Caco-2 (cell line): ENCODE measurements around the gene KLF5. TPM values are rescaled to one million over a fixed set of nuclear protein-coding genes. Genes with fewer than 3 reads are reported as not detected.
"Not testable (repeated sequence)": the region's sequence is repeated elsewhere in the genome, so short reads cannot be mapped to it uniquely, and the experiment has no call there.

Experiments used
- BruUV-seq: library from RNA; stranded (reverse); fragments of 400-500 nt; replicated peaks from 2 replicates; lab custom pipeline; 2021; lab: Mats Ljungman, UMichigan
- CTCF ChIA-PET: fragments of 300-600 bp; sonication (Branson Sonifier 250); formaldehyde crosslinking; loops from one replicate; lab custom pipeline; 2022; ENCODE audit warnings: antibody characterized with exemption; lab: Charles Lee
- POLR2A ChIA-PET: fragments of 300-600 bp; sonication (Branson Sonifier 250); formaldehyde crosslinking; loops from one replicate; lab custom pipeline; 2022; ENCODE audit warnings: antibody characterized with exemption; lab: Charles Lee
- DNase-seq, 2 experiments: peaks; one replicate each; pipeline versions ENCODE4 v3.0.0 to v3.0.0-alpha.2; 2020 to 2022
- H3K27me3 ChIP-seq: replicated peaks from 2 replicates; pipeline ENCODE4 v1.6.0; 2011; ENCODE audit warnings: low read length; ENCODE audit not compliant: control insufficient read depth, insufficient read depth
- H3K36me3 ChIP-seq: 2 replicates; pipeline ENCODE4 v1.5.1; 2011; ENCODE audit warnings: low read length; ENCODE audit not compliant: control insufficient read depth, insufficient read depth
- H3K4me1 ChIP-seq: fragments of 250-450 bp; sonication (Bioruptor Pico); 2 replicates; pipeline ENCODE4 v1.5.1; 2020; ENCODE audit warnings: mild to moderate bottlenecking
- H3K4me3 ChIP-seq: 2 replicates; pipeline ENCODE4 v1.5.1; 2011; ENCODE audit warnings: low read depth, mild to moderate bottlenecking, control low read depth, low read length
- H3K9me3 ChIP-seq: fragments of 250-450 bp; sonication (Bioruptor Pico); 2 replicates; pipeline ENCODE4 v1.5.1; 2020; ENCODE audit warnings: mild to moderate bottlenecking, moderate library complexity
- H3K27ac Mint-ChIP-seq: one replicate; pipeline ENCODE4 v1.8.0; 2022; ENCODE audit warnings: mixed read lengths; ENCODE audit not compliant: unreplicated experiment
- H3K27me3 Mint-ChIP-seq: one replicate; pipeline ENCODE4 v1.8.0; 2022; ENCODE audit warnings: mixed read lengths; ENCODE audit not compliant: insufficient read depth, unreplicated experiment
- H3K36me3 Mint-ChIP-seq: one replicate; pipeline ENCODE4 v1.8.0; 2022; ENCODE audit warnings: mild to moderate bottlenecking, mixed read lengths; ENCODE audit not compliant: insufficient read depth, unreplicated experiment
- H3K4me1 Mint-ChIP-seq: one replicate; pipeline ENCODE4 v1.8.0; 2022; ENCODE audit warnings: low read depth, mixed read lengths; ENCODE audit not compliant: unreplicated experiment
- H3K4me3 Mint-ChIP-seq: one replicate; pipeline ENCODE4 v1.8.0; 2022; ENCODE audit warnings: mild to moderate bottlenecking, moderate library complexity, mixed read lengths; ENCODE audit not compliant: unreplicated experiment
- H3K9me3 Mint-ChIP-seq: one replicate; pipeline ENCODE4 v1.8.0; 2022; ENCODE audit warnings: mixed read lengths; ENCODE audit not compliant: unreplicated experiment
- intact Hi-C: fragments of 100-400 bp; cut with micrococcal nuclease; formaldehyde crosslinking; loops from one replicate; pipeline ENCODE4 v1.10.0; 2022; ENCODE audit not compliant: unreplicated experiment
- total RNA-seq: library from RNA; stranded (reverse); gene quantifications from 2 replicates; pipeline ENCODE4 v1.2.3, GENCODE V29; 2022
- TF ChIP-seq, protein P1 (sequence below), 2 experiments: fragments of 200-600 bp in 1 of 2; IDR thresholded peaks; 1 replicate in 1 of 2; 2 replicates in 1 of 2; pipeline versions ENCODE4 v1.5.1 to v1.8.0; 2011 to 2022; ENCODE audit warnings: antibody characterized with exemption in 1 of 2, control low read depth in 1 of 2, inconsistent platforms in 1 of 2, low read depth in 1 of 2, low read length in 1 of 2, mild to moderate bottlenecking in 1 of 2, moderate library complexity in 1 of 2; ENCODE audit not compliant: insufficient read depth in 1 of 2, severe bottlenecking in 1 of 2, unreplicated experiment in 1 of 2

The KLF5 gene
- total RNA-seq, 1 experiment from 2014 or later = 80.1 TPM

DNA sequence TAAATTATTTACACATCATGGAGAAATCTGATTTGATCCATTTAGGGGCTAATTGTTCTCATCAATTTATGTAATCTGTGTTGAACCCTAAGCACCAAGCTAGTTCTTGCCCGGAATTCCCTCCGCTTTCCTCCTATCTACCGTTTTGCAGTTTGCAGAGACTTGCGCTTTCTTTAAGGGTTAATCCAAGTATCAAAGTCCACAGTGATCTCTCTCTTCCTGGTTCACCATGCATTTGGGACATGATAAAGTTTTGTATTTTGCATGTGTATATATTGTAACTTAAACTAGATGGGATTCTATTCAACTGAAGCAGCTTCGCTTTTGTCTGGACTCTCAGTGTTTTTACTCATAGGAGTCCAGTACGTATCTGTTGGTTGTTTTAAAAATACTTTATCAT, 13.8 kb upstream of the KLF5 start:
- DNase-seq = no peak
- Mint-ChIP-seq H3K4me3 (no peak overlapping the region), H3K9me3 (no peaks in the 10 kb centered on the region), H3K27me3 (no peaks in the 10 kb centered on the region), H3K27ac (peak overlapping the region; percentile 33), H3K4me1 (peaks cover 20% of the 10 kb centered on the region), H3K36me3 (peaks cover 8% of the 10 kb centered on the region)
- H3K36me3 ChIP-seq = no peaks in the 10 kb centered on the region
- CTCF ChIA-PET = no interaction called here
- no peak overlapping the region for H3K4me3 ChIP-seq
- POLR2A ChIA-PET = no interaction called here
- TF ChIP-seq, protein P1, sequence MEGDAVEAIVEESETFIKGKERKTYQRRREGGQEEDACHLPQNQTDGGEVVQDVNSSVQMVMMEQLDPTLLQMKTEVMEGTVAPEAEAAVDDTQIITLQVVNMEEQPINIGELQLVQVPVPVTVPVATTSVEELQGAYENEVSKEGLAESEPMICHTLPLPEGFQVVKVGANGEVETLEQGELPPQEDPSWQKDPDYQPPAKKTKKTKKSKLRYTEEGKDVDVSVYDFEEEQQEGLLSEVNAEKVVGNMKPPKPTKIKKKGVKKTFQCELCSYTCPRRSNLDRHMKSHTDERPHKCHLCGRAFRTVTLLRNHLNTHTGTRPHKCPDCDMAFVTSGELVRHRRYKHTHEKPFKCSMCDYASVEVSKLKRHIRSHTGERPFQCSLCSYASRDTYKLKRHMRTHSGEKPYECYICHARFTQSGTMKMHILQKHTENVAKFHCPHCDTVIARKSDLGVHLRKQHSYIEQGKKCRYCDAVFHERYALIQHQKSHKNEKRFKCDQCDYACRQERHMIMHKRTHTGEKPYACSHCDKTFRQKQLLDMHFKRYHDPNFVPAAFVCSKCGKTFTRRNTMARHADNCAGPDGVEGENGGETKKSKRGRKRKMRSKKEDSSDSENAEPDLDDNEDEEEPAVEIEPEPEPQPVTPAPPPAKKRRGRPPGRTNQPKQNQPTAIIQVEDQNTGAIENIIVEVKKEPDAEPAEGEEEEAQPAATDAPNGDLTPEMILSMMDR (IDR thresholded peaks at IDR 0.05; ENCODE audit: insufficient read depth in 1 of 2, low read depth in 1 of 2, low read length in 1 of 2, severe bottlenecking in 1 of 2, unreplicated experiment in 1 of 2) = no peak
- no peaks in the 10 kb centered on the region for H3K27me3 ChIP-seq
- intact Hi-C loops = no loop called here
- BruUV-seq = no TSS peak
- peaks cover 27% of the 10 kb centered on the region for H3K4me1 ChIP-seq
- no peaks in the 10 kb centered on the region for H3K9me3 ChIP-seq

DNA sequence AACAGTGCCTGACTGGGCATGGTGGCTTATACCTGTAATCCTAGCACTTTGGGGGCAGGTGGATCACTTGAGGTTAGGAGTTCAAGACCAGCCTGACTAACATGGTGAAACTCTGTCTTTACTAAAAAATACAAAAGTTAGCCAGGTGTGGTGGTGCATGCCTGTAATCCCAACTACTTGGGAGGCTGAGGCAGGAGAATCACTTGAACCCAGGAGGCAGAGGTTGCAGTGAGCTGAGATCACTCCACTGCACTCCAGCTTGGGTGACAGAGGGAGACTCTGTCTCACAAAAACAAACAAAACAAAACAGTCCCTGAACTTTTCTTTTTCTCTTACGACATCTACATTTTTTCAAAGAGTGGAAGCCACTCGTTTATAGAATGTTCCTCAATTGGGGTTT, 10.2 kb upstream of the KLF5 start:
- H3K27ac Mint-ChIP-seq, H3K27me3 Mint-ChIP-seq, intact Hi-C loops, H3K36me3 Mint-ChIP-seq, H3K4me3 Mint-ChIP-seq, CTCF ChIA-PET, BruUV-seq, DNase-seq, H3K9me3 ChIP-seq, H3K4me3 ChIP-seq, H3K9me3 Mint-ChIP-seq, H3K36me3 ChIP-seq, H3K27me3 ChIP-seq, H3K4me1 Mint-ChIP-seq: not testable (repeated sequence)
- POLR2A ChIA-PET = interaction anchor here (0.7 kb wide), 1 partner anchor 188 kb away, joined by 3 read pairs; no protein-coding TSS in a partner anchor
- H3K4me1 ChIP-seq = peaks cover 12% of the 10 kb centered on the region

GRCh38 chr13:73054712-73055111, 4.1 kb upstream of the KLF5 start:
- no peak overlapping the region for H3K4me3 Mint-ChIP-seq
- H3K4me1 Mint-ChIP-seq = peaks cover 16% of the 10 kb centered on the region
- H3K9me3 ChIP-seq = no peaks in the 10 kb centered on the region
- H3K36me3 Mint-ChIP-seq = peaks cover 14% of the 10 kb centered on the region
- no peak overlapping the region for H3K4me3 ChIP-seq
- H3K27me3 Mint-ChIP-seq = no peaks in the 10 kb centered on the region
- H3K9me3 Mint-ChIP-seq = no peaks in the 10 kb centered on the region
- POLR2A ChIA-PET = no interaction called here
- intact Hi-C loops = loop anchor here (5.0 kb wide), 3 partner anchors 52 to 273 kb away; no protein-coding TSS in a partner anchor
- no peaks in the 10 kb centered on the region for H3K36me3 ChIP-seq
- CTCF ChIA-PET = no interaction called here
- TF ChIP-seq, protein P1 (IDR thresholded peaks at IDR 0.05; ENCODE audit: insufficient read depth in 1 of 2, low read depth in 1 of 2, low read length in 1 of 2, severe bottlenecking in 1 of 2, unreplicated experiment in 1 of 2) = no peak
- no peak overlapping the region for H3K27ac Mint-ChIP-seq
- peaks cover 34% of the 10 kb centered on the region for H3K4me1 ChIP-seq
- no peak for DNase-seq
- H3K27me3 ChIP-seq = no peaks in the 10 kb centered on the region
- BruUV-seq = no TSS peak
